ENCODE measurements around the gene RUNX3.

The RUNX3 gene

DNA sequence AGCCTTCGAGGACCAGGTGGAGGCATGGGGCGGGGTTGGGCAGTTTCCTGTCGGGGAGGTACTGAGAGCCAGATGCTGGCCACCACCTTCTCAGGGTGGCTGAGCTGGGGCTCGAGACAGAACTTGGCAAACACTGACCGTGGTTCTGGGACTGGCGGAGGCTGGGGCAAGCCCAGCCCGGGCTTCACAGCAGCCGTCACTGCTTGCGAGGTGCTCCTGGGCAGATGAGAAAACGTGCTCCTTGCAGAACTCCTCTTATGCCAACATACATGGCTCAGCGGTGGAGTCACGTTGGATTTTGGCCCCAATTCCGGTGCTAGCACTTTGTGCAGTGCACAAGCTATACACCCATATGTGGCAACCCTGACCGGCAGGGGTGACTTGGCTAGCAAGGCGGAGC lies 69.2 kb downstream of the RUNX3 start:
- TF ChIP-seq, protein P1, sequence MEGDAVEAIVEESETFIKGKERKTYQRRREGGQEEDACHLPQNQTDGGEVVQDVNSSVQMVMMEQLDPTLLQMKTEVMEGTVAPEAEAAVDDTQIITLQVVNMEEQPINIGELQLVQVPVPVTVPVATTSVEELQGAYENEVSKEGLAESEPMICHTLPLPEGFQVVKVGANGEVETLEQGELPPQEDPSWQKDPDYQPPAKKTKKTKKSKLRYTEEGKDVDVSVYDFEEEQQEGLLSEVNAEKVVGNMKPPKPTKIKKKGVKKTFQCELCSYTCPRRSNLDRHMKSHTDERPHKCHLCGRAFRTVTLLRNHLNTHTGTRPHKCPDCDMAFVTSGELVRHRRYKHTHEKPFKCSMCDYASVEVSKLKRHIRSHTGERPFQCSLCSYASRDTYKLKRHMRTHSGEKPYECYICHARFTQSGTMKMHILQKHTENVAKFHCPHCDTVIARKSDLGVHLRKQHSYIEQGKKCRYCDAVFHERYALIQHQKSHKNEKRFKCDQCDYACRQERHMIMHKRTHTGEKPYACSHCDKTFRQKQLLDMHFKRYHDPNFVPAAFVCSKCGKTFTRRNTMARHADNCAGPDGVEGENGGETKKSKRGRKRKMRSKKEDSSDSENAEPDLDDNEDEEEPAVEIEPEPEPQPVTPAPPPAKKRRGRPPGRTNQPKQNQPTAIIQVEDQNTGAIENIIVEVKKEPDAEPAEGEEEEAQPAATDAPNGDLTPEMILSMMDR (IDR thresholded peaks at IDR 0.05; ENCODE audit: low read length): no peak
- Histone ChIP-seq H3K4me3 (ENCODE audit: low read length) (no peak overlapping the region), H3K27me3 (replicated peaks; ENCODE audit: insufficient read depth, low read length) (no peaks in the 10 kb centered on the region), H3K9me2 (replicated peaks; ENCODE audit: insufficient read depth, low read length) (no peaks in the 10 kb centered on the region), H3K9me3 (replicated peaks; ENCODE audit: insufficient read depth, low read length) (no peaks in the 10 kb centered on the region), H3K36me3 (replicated peaks; ENCODE audit: insufficient read depth, low read length) (no peaks in the 10 kb centered on the region), H2AFZ (ENCODE audit: low read length) (no peak overlapping the region), H4K20me1 (ENCODE audit: insufficient read depth, low read length) (no peaks in the 10 kb centered on the region), H3K79me2 (ENCODE audit: low read length) (no peaks in the 10 kb centered on the region), H3K4me1 (ENCODE audit: low read length) (no peaks in the 10 kb centered on the region), H3K9ac (ENCODE audit: low read length) (no peak overlapping the region), H3K27ac (ENCODE audit: low read length) (no peak overlapping the region), H3F3A (ENCODE audit: insufficient read depth, low read length) (no peaks in the 10 kb centered on the region), H3K4me2 (ENCODE audit: low read depth, low read length) (no peak overlapping the region)
- no peak for DNase-seq

DNA sequence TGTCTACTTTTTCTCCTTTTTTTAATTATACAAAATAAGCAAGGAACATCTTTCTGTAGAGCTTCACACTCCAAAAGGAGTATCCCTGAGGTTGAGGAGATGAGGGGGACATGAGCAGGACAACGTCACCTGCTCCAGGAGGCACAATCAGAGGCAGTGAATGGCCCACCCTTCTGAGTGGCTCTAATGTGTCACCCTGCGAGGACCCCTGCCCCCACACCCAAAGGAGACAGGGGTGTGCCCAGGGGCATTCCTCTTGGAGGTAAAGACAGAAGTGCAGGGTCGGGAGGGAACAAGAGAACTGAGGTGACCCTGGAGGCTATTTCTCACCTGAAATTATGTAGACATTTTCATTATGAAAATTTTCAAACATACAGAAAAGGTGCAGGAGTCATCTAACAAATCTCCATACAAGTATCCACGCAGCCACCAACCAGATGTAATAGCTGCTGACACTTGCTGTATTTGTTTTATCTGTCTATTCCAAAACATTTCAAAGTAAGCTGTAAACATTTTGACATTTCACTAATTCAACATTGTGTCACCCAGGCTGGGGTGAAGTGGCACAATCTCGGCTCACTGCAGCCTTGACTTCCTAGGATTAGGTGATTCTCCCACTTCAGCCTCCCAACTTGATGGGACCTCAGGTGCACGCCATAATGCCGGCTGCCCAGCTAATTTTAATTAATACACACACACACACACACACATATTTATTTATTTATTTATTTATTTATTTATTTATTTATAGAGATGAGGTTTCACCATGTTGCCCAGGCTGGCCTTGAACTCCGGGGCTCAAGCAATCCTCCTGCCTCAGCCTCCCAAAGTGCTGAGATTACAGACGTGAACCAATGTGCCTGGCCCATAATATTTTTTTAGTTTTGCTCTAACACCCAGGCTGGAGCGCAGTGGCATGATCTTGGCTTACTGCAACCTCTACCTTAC lies 70.7 kb downstream of the RUNX3 start:
- Histone ChIP-seq H3K36me3 (replicated peaks; ENCODE audit: insufficient read depth, low read length) (no peaks in the 10 kb centered on the region), H3K27me3 (replicated peaks; ENCODE audit: insufficient read depth, low read length) (no peaks in the 10 kb centered on the region), H3K79me2 (ENCODE audit: low read length) (no peaks in the 10 kb centered on the region), H3K9me3 (replicated peaks; ENCODE audit: insufficient read depth, low read length) (no peaks in the 10 kb centered on the region), H3K4me2 (ENCODE audit: low read depth, low read length) (no peak overlapping the region), H3K27ac (ENCODE audit: low read length) (no peak overlapping the region), H3K9ac (ENCODE audit: low read length) (no peak overlapping the region), H3K4me3 (ENCODE audit: low read length) (no peak overlapping the region), H3F3A (ENCODE audit: insufficient read depth, low read length) (no peaks in the 10 kb centered on the region), H3K9me2 (replicated peaks; ENCODE audit: insufficient read depth, low read length) (no peaks in the 10 kb centered on the region), H2AFZ (ENCODE audit: low read length) (no peak overlapping the region), H3K4me1 (ENCODE audit: low read length) (no peaks in the 10 kb centered on the region), H4K20me1 (ENCODE audit: insufficient read depth, low read length) (no peaks in the 10 kb centered on the region)
- no peak for DNase-seq
- TF ChIP-seq EZH2 (optimal IDR thresholded peaks at IDR 0.05; ENCODE audit: low read depth, low read length) (no peak), EZH2phosphoT487 (IDR thresholded peaks at IDR 0.05; ENCODE audit: low read length) (no peak)
- TF ChIP-seq, protein P1 (IDR thresholded peaks at IDR 0.05; ENCODE audit: low read length): no peak

DNA sequence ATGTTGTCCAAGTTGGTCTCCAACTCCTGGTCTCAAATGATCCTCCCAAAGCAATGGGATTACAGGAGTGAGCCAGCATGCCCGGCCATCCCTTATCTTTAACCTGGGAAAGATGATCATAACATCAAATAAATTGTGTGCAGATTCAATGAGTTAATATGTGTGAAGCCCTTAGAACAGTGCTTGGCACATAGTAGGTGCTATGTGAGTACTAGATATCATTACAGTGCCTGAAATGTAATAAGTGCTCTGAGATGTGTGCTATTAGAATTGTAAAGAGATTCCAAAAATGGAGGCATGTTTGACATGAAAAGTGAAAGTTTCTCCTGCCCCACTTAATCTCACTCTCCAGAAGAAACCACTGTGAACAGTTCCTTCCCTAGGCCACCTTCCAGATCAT lies 71.8 kb downstream of the RUNX3 start:
- no peaks in the 10 kb centered on the region for H3K79me2 ChIP-seq (ENCODE audit: low read length)
- no peaks in the 10 kb centered on the region for H3K4me1 ChIP-seq (ENCODE audit: low read length)
- TF ChIP-seq, protein P1 (IDR thresholded peaks at IDR 0.05; ENCODE audit: low read length): no peak
- no peak for TF ChIP-seq EZH2phosphoT487 (IDR thresholded peaks at IDR 0.05; ENCODE audit: low read length)
- no peak for TF ChIP-seq EZH2 (optimal IDR thresholded peaks at IDR 0.05; ENCODE audit: low read depth, low read length)
- H3K27ac ChIP-seq (ENCODE audit: low read length): no peak overlapping the region
- H4K20me1 ChIP-seq (ENCODE audit: insufficient read depth, low read length): no peaks in the 10 kb centered on the region
- no peak overlapping the region for H3K9ac ChIP-seq (ENCODE audit: low read length)
- no peak overlapping the region for H3K4me3 ChIP-seq (ENCODE audit: low read length)
- no peaks in the 10 kb centered on the region for H3K36me3 ChIP-seq (replicated peaks; ENCODE audit: insufficient read depth, low read length)
- H3K9me3 ChIP-seq (replicated peaks; ENCODE audit: insufficient read depth, low read length): no peaks in the 10 kb centered on the region
- no peak overlapping the region for H3K4me2 ChIP-seq (ENCODE audit: low read depth, low read length)
- H3K27me3 ChIP-seq (replicated peaks; ENCODE audit: insufficient read depth, low read length): no peaks in the 10 kb centered on the region
- no peaks in the 10 kb centered on the region for H3K9me2 ChIP-seq (replicated peaks; ENCODE audit: insufficient read depth, low read length)
- no peaks in the 10 kb centered on the region for H3F3A ChIP-seq (ENCODE audit: insufficient read depth, low read length)
- no peak for DNase-seq
- H2AFZ ChIP-seq (ENCODE audit: low read length): no peak overlapping the region
